Measurements from ENCODE around the gene FLT1.

The FLT1 gene

DNA sequence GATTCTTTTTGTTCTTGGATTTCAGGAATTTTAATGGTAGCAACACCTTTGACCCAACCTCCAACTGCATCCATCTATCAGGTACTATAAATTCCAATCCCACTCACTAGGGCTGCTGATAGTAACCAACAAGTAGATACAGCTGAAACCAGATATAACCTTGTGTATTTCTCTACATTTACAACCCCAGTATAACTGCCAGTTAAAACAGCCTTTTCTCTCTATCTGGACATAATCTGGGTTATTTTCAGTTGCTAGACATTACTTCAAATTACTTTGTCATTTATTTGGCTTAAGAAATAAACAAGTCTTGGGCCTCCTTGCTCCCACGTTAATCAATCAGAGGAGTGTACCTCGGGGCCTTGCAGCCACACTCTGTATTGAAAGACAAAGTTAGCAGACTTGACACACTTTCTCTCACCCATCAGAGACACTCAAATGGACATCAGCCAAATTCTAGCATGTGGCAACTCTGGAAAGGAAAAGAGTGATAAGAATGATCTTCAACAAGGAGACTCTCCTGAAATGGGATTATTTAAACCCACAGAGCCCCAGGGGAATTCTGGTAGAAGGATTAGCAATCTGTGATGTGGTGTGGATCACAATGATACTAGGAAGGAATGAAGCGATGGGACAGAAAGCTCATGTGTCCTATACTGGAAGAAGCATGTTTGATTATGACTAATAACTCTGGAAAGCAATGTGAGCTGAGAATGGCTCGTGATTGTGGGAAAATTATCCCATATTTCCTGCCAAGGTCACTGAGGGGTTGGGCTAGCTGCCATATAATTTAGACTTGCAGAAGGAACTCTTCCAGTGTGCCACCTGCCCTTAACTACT lies 157.5 kb downstream of the FLT1 start (continued):
- 0 out of 2 replicates have a peak, but pooled peaks have one; percentile 22 for TF ChIP-seq KLF8 (tag by site-specific recombination; IDR thresholded peaks at IDR 0.05)

DNA sequence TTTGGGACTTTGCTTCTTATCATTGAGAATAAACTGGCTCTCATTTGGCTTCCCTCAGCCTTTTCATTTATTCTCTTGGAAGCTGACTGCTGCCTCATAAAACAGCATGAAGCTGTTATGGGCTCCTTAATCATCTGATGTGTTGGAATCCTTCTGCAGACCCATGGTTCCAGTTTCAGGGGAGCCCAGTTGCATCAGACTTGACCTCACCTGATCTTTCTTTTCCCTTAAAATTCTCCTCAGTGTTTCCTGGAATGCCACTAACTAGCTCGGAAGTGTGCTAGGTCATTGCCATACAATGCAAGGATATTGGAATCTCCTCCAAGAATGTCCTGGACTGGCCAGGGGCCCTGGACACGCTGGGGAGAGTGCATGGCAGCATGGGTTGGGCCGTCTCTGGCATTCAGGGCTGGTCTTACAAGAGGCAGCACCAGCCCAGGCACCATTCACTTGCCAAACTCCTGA lies 158.7 kb downstream of the FLT1 start:
- peaks cover 23% of the 10 kb centered on the region for H3K4me1 ChIP-seq (ENCODE audit: control insufficient read depth, insufficient read depth, low read length)
- ChIA-PET POLR2A (no interaction called here), CTCF (no interaction called here)
- no peak overlapping the region for H3K4me3 ChIP-seq (ENCODE audit: low read depth, low read length)
- H3K36me3 ChIP-seq (ENCODE audit: control insufficient read depth in 2 of 2, insufficient read depth in 1 of 2, low read length in 2 of 2), result peaks cover 0 to 5% of the 10 kb centered on the region in 2 experiments; a peak in 1 of 3 replicates
- H3K9me3 ChIP-seq (ENCODE audit: control insufficient read depth, insufficient read depth, low read depth, low read length), result no peaks in the 10 kb centered on the region
- H3K27ac ChIP-seq (ENCODE audit: extremely low read depth, low read depth, low read length), result peak overlapping the region; percentile 38; the same call in 1 of the 2 replicates
- TF ChIP-seq, protein P1, sequence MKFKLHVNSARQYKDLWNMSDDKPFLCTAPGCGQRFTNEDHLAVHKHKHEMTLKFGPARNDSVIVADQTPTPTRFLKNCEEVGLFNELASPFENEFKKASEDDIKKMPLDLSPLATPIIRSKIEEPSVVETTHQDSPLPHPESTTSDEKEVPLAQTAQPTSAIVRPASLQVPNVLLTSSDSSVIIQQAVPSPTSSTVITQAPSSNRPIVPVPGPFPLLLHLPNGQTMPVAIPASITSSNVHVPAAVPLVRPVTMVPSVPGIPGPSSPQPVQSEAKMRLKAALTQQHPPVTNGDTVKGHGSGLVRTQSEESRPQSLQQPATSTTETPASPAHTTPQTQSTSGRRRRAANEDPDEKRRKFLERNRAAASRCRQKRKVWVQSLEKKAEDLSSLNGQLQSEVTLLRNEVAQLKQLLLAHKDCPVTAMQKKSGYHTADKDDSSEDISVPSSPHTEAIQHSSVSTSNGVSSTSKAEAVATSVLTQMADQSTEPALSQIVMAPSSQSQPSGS (tag by site-specific recombination; IDR thresholded peaks at IDR 0.05; ENCODE audit: low read depth), result peak; percentile 27; the same call in 1 of the 2 replicates
- peak; percentile 96 for TF ChIP-seq OSR2 (tag by site-specific recombination; IDR thresholded peaks at IDR 0.05)
- TF ChIP-seq, protein P2, sequence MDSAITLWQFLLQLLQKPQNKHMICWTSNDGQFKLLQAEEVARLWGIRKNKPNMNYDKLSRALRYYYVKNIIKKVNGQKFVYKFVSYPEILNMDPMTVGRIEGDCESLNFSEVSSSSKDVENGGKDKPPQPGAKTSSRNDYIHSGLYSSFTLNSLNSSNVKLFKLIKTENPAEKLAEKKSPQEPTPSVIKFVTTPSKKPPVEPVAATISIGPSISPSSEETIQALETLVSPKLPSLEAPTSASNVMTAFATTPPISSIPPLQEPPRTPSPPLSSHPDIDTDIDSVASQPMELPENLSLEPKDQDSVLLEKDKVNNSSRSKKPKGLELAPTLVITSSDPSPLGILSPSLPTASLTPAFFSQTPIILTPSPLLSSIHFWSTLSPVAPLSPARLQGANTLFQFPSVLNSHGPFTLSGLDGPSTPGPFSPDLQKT (IDR thresholded peaks at IDR 0.05; ENCODE audit: borderline replicate concordance, low read depth, low read length), result no peak
- TF ChIP-seq, protein P3, sequence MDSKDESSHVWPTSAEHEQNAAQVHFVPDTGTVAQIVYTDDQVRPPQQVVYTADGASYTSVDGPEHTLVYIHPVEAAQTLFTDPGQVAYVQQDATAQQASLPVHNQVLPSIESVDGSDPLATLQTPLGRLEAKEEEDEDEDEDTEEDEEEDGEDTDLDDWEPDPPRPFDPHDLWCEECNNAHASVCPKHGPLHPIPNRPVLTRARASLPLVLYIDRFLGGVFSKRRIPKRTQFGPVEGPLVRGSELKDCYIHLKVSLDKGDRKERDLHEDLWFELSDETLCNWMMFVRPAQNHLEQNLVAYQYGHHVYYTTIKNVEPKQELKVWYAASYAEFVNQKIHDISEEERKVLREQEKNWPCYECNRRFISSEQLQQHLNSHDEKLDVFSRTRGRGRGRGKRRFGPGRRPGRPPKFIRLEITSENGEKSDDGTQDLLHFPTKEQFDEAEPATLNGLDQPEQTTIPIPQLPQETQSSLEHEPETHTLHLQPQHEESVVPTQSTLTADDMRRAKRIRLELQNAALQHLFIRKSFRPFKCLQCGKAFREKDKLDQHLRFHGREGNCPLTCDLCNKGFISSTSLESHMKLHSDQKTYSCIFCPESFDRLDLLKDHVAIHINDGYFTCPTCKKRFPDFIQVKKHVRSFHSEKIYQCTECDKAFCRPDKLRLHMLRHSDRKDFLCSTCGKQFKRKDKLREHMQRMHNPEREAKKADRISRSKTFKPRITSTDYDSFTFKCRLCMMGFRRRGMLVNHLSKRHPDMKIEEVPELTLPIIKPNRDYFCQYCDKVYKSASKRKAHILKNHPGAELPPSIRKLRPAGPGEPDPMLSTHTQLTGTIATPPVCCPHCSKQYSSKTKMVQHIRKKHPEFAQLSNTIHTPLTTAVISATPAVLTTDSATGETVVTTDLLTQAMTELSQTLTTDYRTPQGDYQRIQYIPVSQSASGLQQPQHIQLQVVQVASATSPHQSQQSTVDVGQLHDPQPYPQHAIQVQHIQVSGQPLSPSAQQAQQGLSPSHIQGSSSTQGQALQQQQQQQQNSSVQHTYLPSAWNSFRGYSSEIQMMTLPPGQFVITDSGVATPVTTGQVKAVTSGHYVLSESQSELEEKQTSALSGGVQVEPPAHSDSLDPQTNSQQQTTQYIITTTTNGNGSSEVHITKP (tag by site-specific recombination; IDR thresholded peaks at IDR 0.05), result no peak
- TF ChIP-seq, protein P4, sequence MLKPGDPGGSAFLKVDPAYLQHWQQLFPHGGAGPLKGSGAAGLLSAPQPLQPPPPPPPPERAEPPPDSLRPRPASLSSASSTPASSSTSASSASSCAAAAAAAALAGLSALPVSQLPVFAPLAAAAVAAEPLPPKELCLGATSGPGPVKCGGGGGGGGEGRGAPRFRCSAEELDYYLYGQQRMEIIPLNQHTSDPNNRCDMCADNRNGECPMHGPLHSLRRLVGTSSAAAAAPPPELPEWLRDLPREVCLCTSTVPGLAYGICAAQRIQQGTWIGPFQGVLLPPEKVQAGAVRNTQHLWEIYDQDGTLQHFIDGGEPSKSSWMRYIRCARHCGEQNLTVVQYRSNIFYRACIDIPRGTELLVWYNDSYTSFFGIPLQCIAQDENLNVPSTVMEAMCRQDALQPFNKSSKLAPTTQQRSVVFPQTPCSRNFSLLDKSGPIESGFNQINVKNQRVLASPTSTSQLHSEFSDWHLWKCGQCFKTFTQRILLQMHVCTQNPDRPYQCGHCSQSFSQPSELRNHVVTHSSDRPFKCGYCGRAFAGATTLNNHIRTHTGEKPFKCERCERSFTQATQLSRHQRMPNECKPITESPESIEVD (tag by site-specific recombination; IDR thresholded peaks at IDR 0.05), result peak; percentile 90
- TF ChIP-seq ZBTB8A (tag by site-specific recombination; IDR thresholded peaks at IDR 0.05), result 0 out of 2 replicates have a peak, but pooled peaks have one; percentile 26
- peak; percentile 94 for TF ChIP-seq ZSCAN30 (tag by site-specific recombination; IDR thresholded peaks at IDR 0.05)
- TF ChIP-seq, protein P5, sequence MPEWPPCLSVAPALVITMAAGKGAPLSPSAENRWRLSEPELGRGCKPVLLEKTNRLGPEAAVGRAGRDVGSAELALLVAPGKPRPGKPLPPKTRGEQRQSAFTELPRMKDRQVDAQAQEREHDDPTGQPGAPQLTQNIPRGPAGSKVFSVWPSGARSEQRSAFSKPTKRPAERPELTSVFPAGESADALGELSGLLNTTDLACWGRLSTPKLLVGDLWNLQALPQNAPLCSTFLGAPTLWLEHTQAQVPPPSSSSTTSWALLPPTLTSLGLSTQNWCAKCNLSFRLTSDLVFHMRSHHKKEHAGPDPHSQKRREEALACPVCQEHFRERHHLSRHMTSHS (tag by site-specific recombination; IDR thresholded peaks at IDR 0.05), result 0 out of 2 replicates have a peak, but pooled peaks have one; percentile 33
- TF ChIP-seq ZXDB (tag by site-specific recombination; IDR thresholded peaks at IDR 0.05), result peak; percentile 73
- TF ChIP-seq, protein P6, sequence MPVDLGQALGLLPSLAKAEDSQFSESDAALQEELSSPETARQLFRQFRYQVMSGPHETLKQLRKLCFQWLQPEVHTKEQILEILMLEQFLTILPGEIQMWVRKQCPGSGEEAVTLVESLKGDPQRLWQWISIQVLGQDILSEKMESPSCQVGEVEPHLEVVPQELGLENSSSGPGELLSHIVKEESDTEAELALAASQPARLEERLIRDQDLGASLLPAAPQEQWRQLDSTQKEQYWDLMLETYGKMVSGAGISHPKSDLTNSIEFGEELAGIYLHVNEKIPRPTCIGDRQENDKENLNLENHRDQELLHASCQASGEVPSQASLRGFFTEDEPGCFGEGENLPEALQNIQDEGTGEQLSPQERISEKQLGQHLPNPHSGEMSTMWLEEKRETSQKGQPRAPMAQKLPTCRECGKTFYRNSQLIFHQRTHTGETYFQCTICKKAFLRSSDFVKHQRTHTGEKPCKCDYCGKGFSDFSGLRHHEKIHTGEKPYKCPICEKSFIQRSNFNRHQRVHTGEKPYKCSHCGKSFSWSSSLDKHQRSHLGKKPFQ (tag by site-specific recombination; IDR thresholded peaks at IDR 0.05), result 0 out of 2 replicates have a peak, but pooled peaks have one; percentile 44
- TF ChIP-seq, protein P7, sequence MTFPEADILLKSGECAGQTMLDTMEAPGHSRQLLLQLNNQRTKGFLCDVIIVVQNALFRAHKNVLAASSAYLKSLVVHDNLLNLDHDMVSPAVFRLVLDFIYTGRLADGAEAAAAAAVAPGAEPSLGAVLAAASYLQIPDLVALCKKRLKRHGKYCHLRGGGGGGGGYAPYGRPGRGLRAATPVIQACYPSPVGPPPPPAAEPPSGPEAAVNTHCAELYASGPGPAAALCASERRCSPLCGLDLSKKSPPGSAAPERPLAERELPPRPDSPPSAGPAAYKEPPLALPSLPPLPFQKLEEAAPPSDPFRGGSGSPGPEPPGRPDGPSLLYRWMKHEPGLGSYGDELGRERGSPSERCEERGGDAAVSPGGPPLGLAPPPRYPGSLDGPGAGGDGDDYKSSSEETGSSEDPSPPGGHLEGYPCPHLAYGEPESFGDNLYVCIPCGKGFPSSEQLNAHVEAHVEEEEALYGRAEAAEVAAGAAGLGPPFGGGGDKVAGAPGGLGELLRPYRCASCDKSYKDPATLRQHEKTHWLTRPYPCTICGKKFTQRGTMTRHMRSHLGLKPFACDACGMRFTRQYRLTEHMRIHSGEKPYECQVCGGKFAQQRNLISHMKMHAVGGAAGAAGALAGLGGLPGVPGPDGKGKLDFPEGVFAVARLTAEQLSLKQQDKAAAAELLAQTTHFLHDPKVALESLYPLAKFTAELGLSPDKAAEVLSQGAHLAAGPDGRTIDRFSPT (tag by site-specific recombination; IDR thresholded peaks at IDR 0.05), result 0 out of 2 replicates have a peak, but pooled peaks have one; percentile 32
- no peak for TF ChIP-seq KLF8 (tag by site-specific recombination; IDR thresholded peaks at IDR 0.05)
- peak; percentile 80; the same call in 1 of the 2 replicates for TF ChIP-seq TCF7L2 (IDR thresholded peaks at IDR 0.05; ENCODE audit: borderline replicate concordance, low read depth, low read length)
- TF ChIP-seq YY2 (tag by site-specific recombination; IDR thresholded peaks at IDR 0.05), result no peak
- TF ChIP-seq, protein P8, sequence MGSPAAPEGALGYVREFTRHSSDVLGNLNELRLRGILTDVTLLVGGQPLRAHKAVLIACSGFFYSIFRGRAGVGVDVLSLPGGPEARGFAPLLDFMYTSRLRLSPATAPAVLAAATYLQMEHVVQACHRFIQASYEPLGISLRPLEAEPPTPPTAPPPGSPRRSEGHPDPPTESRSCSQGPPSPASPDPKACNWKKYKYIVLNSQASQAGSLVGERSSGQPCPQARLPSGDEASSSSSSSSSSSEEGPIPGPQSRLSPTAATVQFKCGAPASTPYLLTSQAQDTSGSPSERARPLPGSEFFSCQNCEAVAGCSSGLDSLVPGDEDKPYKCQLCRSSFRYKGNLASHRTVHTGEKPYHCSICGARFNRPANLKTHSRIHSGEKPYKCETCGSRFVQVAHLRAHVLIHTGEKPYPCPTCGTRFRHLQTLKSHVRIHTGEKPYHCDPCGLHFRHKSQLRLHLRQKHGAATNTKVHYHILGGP (tag by site-specific recombination; IDR thresholded peaks at IDR 0.05), result peak; percentile 49; the same call in 1 of the 2 replicates
- peak; percentile 56 for TF ChIP-seq IKZF3 (tag by site-specific recombination; IDR thresholded peaks at IDR 0.05)
